MM.1S (cell line): ENCODE results near the gene MT3.

ENCODE experiments used
- DNase-seq: peaks from one replicate; pipeline ENCODE4 v3.0.0-alpha.2; 2015
- H2AFZ ChIP-seq: fragments of 300-600 bp; sonication (generic); 2 replicates; pipeline ENCODE4 v1.6.0; 2016; ENCODE audit warnings: antibody characterized with exemption, low read length
- H3F3A ChIP-seq: fragments of 300-600 bp; sonication (generic); 2 replicates; pipeline ENCODE4 v1.6.1; 2016; ENCODE audit warnings: mild to moderate bottlenecking, antibody characterized with exemption, low read length, moderate library complexity, mixed read lengths; ENCODE audit not compliant: insufficient read depth
- H3K27ac ChIP-seq: fragments of 300-600 bp; sonication (generic); 2 replicates; pipeline ENCODE4 v1.5.1; 2016; ENCODE audit warnings: mild to moderate bottlenecking, low read length
- H3K27me3 ChIP-seq: fragments of 300-600 bp; sonication (generic); replicated peaks from 2 replicates; pipeline ENCODE4 v1.6.0; 2016; ENCODE audit warnings: low read length; ENCODE audit not compliant: insufficient read depth
- H3K36me3 ChIP-seq: fragments of 300-600 bp; sonication (generic); replicated peaks from 2 replicates; pipeline ENCODE4 v1.6.1; 2016; ENCODE audit warnings: mild to moderate bottlenecking, low read length, mixed read lengths; ENCODE audit not compliant: insufficient read depth
- H3K4me1 ChIP-seq: fragments of 300-600 bp; sonication (generic); 2 replicates; pipeline ENCODE4 v1.6.1; 2016; ENCODE audit warnings: low read length, mixed read lengths
- H3K4me2 ChIP-seq: fragments of 300-600 bp; sonication (generic); 2 replicates; pipeline ENCODE4 v1.6.0; 2016; ENCODE audit warnings: low read depth, low read length
- H3K4me3 ChIP-seq: fragments of 300-600 bp; sonication (generic); 2 replicates; pipeline ENCODE4 v1.5.1; 2016; ENCODE audit warnings: low read length, mixed read lengths
- H3K79me2 ChIP-seq: fragments of 300-600 bp; sonication (generic); 2 replicates; pipeline ENCODE4 v1.6.1; 2016; ENCODE audit warnings: mixed run types, low read length, mixed read lengths
- H3K9ac ChIP-seq: fragments of 300-600 bp; sonication (generic); 2 replicates; pipeline ENCODE4 v1.6.1; 2016; ENCODE audit warnings: low read length, mixed read lengths
- H3K9me2 ChIP-seq: fragments of 300-600 bp; sonication (generic); replicated peaks from 2 replicates; pipeline ENCODE4 v1.6.1; 2016; ENCODE audit warnings: mild to moderate bottlenecking, low read length, mixed read lengths; ENCODE audit not compliant: insufficient read depth
- H3K9me3 ChIP-seq: fragments of 300-600 bp; sonication (generic); replicated peaks from 2 replicates; pipeline ENCODE4 v1.6.1; 2016; ENCODE audit warnings: mild to moderate bottlenecking, low read length, mixed read lengths; ENCODE audit not compliant: insufficient read depth
- H4K20me1 ChIP-seq: fragments of 300-600 bp; sonication (generic); 2 replicates; pipeline ENCODE4 v1.6.1; 2016; ENCODE audit warnings: mild to moderate bottlenecking, low read length, moderate library complexity, mixed read lengths; ENCODE audit not compliant: insufficient read depth
- EZH2 ChIP-seq: fragments of 300-600 bp; sonication (generic); optimal IDR thresholded peaks from 2 replicates; pipeline ENCODE3; 2017; ENCODE audit warnings: low read depth, mild to moderate bottlenecking, antibody characterized with exemption, low read length, mixed read lengths
- EZH2phosphoT487 ChIP-seq: fragments of 300-600 bp; sonication (generic); IDR thresholded peaks from 2 replicates; pipeline ENCODE4 v1.6.1; 2018; ENCODE audit warnings: antibody characterized with exemption, low read length
- TF ChIP-seq, protein P1 (sequence below): fragments of 300-600 bp; sonication (generic); IDR thresholded peaks from 2 replicates; pipeline ENCODE4 v1.5.1; 2016; ENCODE audit warnings: antibody characterized with exemption, low read length, mixed read lengths

Gene MT3

DNA sequence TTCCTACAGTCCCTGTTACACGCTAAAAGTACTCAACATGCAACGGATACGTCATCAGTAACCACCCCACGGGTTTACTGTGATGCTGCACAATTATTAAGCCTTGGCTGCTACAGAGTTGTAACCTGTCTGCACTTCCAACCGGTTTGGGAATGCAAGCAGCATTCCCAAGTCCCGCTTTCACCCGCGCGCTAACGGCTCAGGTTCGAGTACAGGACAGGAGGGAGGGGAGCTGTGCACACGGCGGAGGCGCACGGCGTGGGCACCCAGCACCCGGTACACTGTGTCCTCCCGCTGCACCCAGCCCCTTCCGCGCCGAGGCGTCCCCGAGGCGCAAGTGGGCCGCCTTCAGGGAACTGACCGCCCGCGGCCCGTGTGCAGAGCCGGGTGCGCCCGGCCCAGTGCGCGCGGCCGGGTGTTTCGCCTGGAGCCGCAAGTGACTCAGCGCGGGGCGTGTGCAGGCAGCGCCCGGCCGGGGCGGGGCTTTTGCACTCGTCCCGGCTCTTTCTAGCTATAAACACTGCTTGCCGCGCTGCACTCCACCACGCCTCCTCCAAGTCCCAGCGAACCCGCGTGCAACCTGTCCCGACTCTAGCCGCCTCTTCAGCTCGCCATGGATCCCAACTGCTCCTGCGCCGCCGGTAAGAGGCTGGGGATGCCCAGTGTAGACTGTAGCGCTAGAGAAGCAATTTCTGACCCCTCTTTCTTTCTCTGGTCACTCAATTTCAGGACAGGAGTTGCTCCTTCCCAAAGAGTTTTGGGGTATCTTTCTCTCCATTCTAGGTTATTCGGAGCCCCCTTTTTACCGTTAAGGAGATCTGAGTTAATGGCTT is 18.9 kb downstream of the MT3 start, which contains the start of gene MT2A:
TSS of gene MT2A (plus strand) at position 542 of the 833 bp plus-strand sequence. CDS start at position 614, 72 bp downstream.
- peak; percentile 94 for DNase-seq
- Histone ChIP-seq H3K36me3 (no peaks in the 10 kb centered on the region), H2AFZ (peak within 1 kb of the TSS; percentile 87), H3K79me2 (no peaks in the 10 kb centered on the region), H3K4me3 (peak within 1 kb of the TSS; percentile 71), H3K4me1 (peaks cover 19% of the 10 kb centered on the region), H3K27ac (no peak within 1 kb of the TSS), H3K9ac (peak within 1 kb of the TSS; percentile 17; the same call in 1 of the 2 replicates), H3K4me2 (peak within 1 kb of the TSS; percentile 100), H3F3A (peaks cover 16% of the 10 kb centered on the region), H3K9me3 (no peaks in the 10 kb centered on the region), H3K27me3 (peaks cover 18% of the 10 kb centered on the region), H4K20me1 (no peaks in the 10 kb centered on the region), H3K9me2 (no peaks in the 10 kb centered on the region)
- TF ChIP-seq EZH2 (no peak), EZH2phosphoT487 (no peak)
- TF ChIP-seq, protein P1, sequence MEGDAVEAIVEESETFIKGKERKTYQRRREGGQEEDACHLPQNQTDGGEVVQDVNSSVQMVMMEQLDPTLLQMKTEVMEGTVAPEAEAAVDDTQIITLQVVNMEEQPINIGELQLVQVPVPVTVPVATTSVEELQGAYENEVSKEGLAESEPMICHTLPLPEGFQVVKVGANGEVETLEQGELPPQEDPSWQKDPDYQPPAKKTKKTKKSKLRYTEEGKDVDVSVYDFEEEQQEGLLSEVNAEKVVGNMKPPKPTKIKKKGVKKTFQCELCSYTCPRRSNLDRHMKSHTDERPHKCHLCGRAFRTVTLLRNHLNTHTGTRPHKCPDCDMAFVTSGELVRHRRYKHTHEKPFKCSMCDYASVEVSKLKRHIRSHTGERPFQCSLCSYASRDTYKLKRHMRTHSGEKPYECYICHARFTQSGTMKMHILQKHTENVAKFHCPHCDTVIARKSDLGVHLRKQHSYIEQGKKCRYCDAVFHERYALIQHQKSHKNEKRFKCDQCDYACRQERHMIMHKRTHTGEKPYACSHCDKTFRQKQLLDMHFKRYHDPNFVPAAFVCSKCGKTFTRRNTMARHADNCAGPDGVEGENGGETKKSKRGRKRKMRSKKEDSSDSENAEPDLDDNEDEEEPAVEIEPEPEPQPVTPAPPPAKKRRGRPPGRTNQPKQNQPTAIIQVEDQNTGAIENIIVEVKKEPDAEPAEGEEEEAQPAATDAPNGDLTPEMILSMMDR: no peak

DNA sequence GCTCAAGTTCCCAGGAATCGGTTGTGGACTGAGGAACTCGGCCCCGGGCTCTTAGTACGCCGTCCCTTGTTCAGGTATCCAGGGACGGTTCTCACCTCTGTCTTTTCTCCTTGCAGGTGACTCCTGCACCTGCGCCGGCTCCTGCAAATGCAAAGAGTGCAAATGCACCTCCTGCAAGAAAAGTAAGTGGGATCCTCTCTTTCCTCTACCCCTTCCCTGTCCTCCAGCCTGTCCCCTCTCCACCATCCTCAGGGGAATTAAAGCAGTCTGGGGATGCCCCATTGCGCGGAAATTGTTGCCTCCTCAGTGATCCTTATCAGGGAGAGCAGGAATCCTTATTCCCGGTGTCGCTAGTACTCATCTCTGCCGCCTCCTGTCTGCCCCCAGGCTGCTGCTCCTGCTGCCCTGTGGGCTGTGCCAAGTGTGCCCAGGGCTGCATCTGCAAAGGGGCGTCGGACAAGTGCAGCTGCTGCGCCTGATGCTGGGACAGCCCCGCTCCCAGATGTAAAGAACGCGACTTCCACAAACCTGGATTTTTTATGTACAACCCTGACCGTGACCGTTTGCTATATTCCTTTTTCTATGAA is 19.6 kb downstream of the MT3 start:
- no peaks in the 10 kb centered on the region for H3K36me3 ChIP-seq
- H3K27me3 ChIP-seq: peaks cover 18% of the 10 kb centered on the region
- no peaks in the 10 kb centered on the region for H3K9me2 ChIP-seq
- peak overlapping the region; percentile 71 for H3K4me3 ChIP-seq
- DNase-seq: no peak
- peak overlapping the region; percentile 100 for H3K4me2 ChIP-seq
- H3K27ac ChIP-seq: no peak overlapping the region
- peaks cover 16% of the 10 kb centered on the region for H3F3A ChIP-seq
- no peaks in the 10 kb centered on the region for H4K20me1 ChIP-seq
- TF ChIP-seq, protein P1: no peak
- TF ChIP-seq EZH2: no peak
- no peak for TF ChIP-seq EZH2phosphoT487
- H2AFZ ChIP-seq: peak overlapping the region; percentile 87
- H3K4me1 ChIP-seq: peaks cover 19% of the 10 kb centered on the region
- no peaks in the 10 kb centered on the region for H3K9me3 ChIP-seq
- H3K79me2 ChIP-seq: no peaks in the 10 kb centered on the region
- H3K9ac ChIP-seq: peak overlapping the region; percentile 15; the same call in 1 of the 2 replicates

DNA sequence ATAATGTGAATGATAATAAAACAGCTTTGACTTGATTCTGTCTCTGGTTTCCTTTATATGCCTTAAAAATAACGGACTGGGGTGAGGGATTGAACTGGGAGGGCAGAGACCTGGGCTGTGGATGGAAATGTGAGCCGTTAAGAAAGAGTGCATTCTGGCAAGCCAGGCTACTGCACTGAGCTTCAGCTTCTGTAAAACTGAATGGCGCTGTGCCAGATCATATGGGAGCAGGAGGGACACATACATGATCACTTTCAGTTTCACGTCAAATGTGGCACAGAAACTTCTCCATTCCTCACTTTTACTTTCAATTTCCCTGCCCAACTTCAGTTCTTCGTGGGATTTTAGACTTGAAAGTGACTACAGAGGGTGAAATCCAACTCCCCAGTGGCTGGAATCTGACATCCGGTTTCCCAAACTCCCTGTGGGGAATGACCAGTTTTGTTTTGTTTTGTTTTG is 20.2 kb downstream of the MT3 start:
- Histone ChIP-seq H3K27ac (no peak overlapping the region), H2AFZ (no peak overlapping the region), H3K9me2 (no peaks in the 10 kb centered on the region), H3K4me3 (peak overlapping the region; percentile 71), H3K4me1 (peaks cover 19% of the 10 kb centered on the region), H3K4me2 (peak overlapping the region; percentile 100), H3K9me3 (no peaks in the 10 kb centered on the region), H3F3A (peaks cover 16% of the 10 kb centered on the region), H4K20me1 (no peaks in the 10 kb centered on the region), H3K79me2 (no peaks in the 10 kb centered on the region), H3K9ac (no peak overlapping the region), H3K36me3 (no peaks in the 10 kb centered on the region), H3K27me3 (peaks cover 18% of the 10 kb centered on the region)
- peak; percentile 86 for DNase-seq
- TF ChIP-seq EZH2: no peak
- TF ChIP-seq EZH2phosphoT487: no peak
- TF ChIP-seq, protein P1: no peak
